Uterus (tissue), 4 donors: ENCODE measurements around the gene TFEB. TPM values are rescaled to one million over a fixed set of nuclear protein-coding genes. Genes with fewer than 3 reads are reported as not detected.

Experiments
- DNase-seq, 2 donors: peaks; one replicate each; pipeline ENCODE4 v3.0.0-alpha.2; 2019 to 2020
- H3K27ac ChIP-seq, 2 donors: fragments of 200-600 bp; sonication (generic); 1 replicate in 1 of 2; 2 replicates in 1 of 2; pipeline ENCODE4 v1.5.1; 2016 to 2018
- H3K27me3 ChIP-seq, 2 donors: fragments of 200-600 bp; sonication (generic); one replicate each; pipeline ENCODE4 v1.5.1; 2018 to 2019; ENCODE audit warnings: control low read depth in 1 of 2
- H3K36me3 ChIP-seq, 2 donors: fragments of 200-600 bp; sonication (generic); one replicate each; pipeline ENCODE4 v1.5.1; 2019; ENCODE audit warnings: control low read depth in 1 of 2
- H3K4me1 ChIP-seq, 2 donors: fragments of 200-600 bp; sonication (generic); one replicate each; pipeline ENCODE4 v1.5.1; 2018 to 2019; ENCODE audit warnings: control low read depth in 1 of 2
- H3K4me3 ChIP-seq, 2 donors: fragments of 200-600 bp; sonication (generic); 1 replicate in 1 of 2; 2 replicates in 1 of 2; pipeline ENCODE4 v1.5.1; 2018 to 2019; ENCODE audit warnings: mild to moderate bottlenecking in 1 of 2
- H3K9me3 ChIP-seq, 2 donors: fragments of 200-600 bp; sonication (generic); one replicate each; pipeline ENCODE4 v1.5.1; 2019; ENCODE audit warnings: control low read depth in 1 of 2
- CTCF ChIP-seq, 4 experiments: fragments of 200-600 bp in 2 of 4; fragments of 450-650 bp in 2 of 4; sonication (generic) in 2 of 4; IDR thresholded peaks; one replicate each; pipeline ENCODE4 v1.5.1; 2016 to 2019; ENCODE audit warnings: antibody characterized with exemption in 4 of 4, mild to moderate bottlenecking in 2 of 4, moderate library complexity in 1 of 4
- POLR2A ChIP-seq, 2 donors: fragments of 450-650 bp; IDR thresholded peaks; one replicate each; pipeline ENCODE4 v1.6.1; 2016; ENCODE audit warnings: antibody characterized with exemption in 2 of 2, mild to moderate bottlenecking in 1 of 2, moderate library complexity in 1 of 2
- intact Hi-C: fragments of 100-400 bp; cut with DNase I; formaldehyde crosslinking; loops from one replicate; pipeline ENCODE4 v1.15.1; 2023; ENCODE audit warnings: low total_unique reads
- total RNA-seq, 4 donors: library from RNA; depleted of rRNA in 3 of 4; stranded (reverse); fragments of >200 nt in 3 of 4; gene quantifications; one replicate each; pipeline versions ENCODE4 v1.1.0 to v1.2.4, GENCODE V29; 2014 to 2023
- donor health status: DM: yes; HTN: yes; CAD: no.

TFEB gene
- total RNA-seq, 4 donors from 2014 or later, result 8.8 to 31.7 (median 17.0) TPM

- Histone ChIP-seq H3K4me3 (no peak overlapping the region), H3K27ac (no peak overlapping the region), H3K9me3 (no peaks in the 10 kb centered on the region), H3K4me1 (no peaks in the 10 kb centered on the region), H3K27me3 (no peaks in the 10 kb centered on the region), H3K36me3 (no peaks in the 10 kb centered on the region)
- no peak for DNase-seq
- no peak for TF ChIP-seq CTCF (IDR thresholded peaks at IDR 0.05)
- no peak for TF ChIP-seq POLR2A (IDR thresholded peaks at IDR 0.05)
- intact Hi-C loops, result no loop called here
Observed at GRCh38 chr6:41740366-41741162, 5.2 kb upstream of the TFEB start.

GRCh38 chr6:41739041-41739440 lies 3.6 kb upstream of the TFEB start:
- no peak for DNase-seq
- no peaks in the 10 kb centered on the region for H3K27me3 ChIP-seq
- H3K4me1 ChIP-seq, result no peaks in the 10 kb centered on the region
- H3K9me3 ChIP-seq, result no peaks in the 10 kb centered on the region
- H3K36me3 ChIP-seq, result no peaks in the 10 kb centered on the region
- no peak overlapping the region for H3K4me3 ChIP-seq
- intact Hi-C loops, result no loop called here
- TF ChIP-seq POLR2A (IDR thresholded peaks at IDR 0.05) (no peak), CTCF (IDR thresholded peaks at IDR 0.05) (no peak)
- H3K27ac ChIP-seq, result no peak overlapping the region

DNA sequence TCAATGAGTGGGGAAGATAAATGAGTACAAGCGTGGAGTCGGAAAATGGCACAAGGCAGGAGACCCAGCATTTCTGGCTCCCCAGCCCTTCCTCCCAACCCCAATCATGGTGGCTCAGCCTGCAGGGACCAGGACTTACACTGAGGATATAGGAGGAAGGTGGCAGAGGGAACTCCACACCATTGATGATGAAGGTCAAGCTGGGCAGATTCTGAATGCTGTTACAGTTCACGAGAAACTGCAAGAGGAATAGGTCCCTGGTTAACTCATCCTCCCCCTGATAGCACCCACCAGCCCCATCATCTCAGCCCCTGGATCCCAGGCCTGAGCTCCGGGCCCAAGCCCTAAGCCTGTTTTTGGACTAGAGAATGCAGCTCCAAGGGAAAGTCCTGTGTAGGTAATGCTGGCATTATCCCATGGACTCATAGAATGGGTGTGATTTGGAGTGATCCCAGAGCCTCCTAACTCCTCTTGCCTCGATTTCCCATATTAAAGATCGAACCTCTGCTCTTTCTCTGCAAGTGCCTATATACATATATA lies 2.3 kb upstream of the TFEB start:
- H3K36me3 ChIP-seq, result no peaks in the 10 kb centered on the region
- no peak overlapping the region for H3K27ac ChIP-seq
- intact Hi-C loops, result no loop called here
- H3K9me3 ChIP-seq, result no peaks in the 10 kb centered on the region
- TF ChIP-seq CTCF (IDR thresholded peaks at IDR 0.05) (no peak), POLR2A (IDR thresholded peaks at IDR 0.05) (no peak)
- H3K4me3 ChIP-seq, result no peak overlapping the region
- DNase-seq, result no peak
- peaks cover 0 to 4% of the 10 kb centered on the region in 2 donors for H3K4me1 ChIP-seq
- no peaks in the 10 kb centered on the region for H3K27me3 ChIP-seq

GRCh38 chr6:41736800-41737555 lies 1.6 kb upstream of the TFEB start:
- intact Hi-C loops, result no loop called here
- no peak overlapping the region for H3K4me3 ChIP-seq
- H3K36me3 ChIP-seq, result no peaks in the 10 kb centered on the region
- H3K27me3 ChIP-seq, result no peaks in the 10 kb centered on the region
- H3K27ac ChIP-seq, result no peak overlapping the region
- H3K9me3 ChIP-seq, result no peaks in the 10 kb centered on the region
- peaks cover 0 to 4% of the 10 kb centered on the region in 2 donors for H3K4me1 ChIP-seq
- no peak for DNase-seq
- no peak for TF ChIP-seq POLR2A (IDR thresholded peaks at IDR 0.05)

- Histone ChIP-seq H3K36me3 (no peaks in the 10 kb centered on the region), H3K4me3 (peak overlapping the region in 1 of 2 donors; percentile 2), H3K9me3 (no peaks in the 10 kb centered on the region), H3K27ac (no peak overlapping the region), H3K4me1 (peaks cover 0 to 4% of the 10 kb centered on the region in 2 donors), H3K27me3 (no peaks in the 10 kb centered on the region)
- no peak for DNase-seq
- TF ChIP-seq CTCF (IDR thresholded peaks at IDR 0.05), result no peak
- no peak for TF ChIP-seq POLR2A (IDR thresholded peaks at IDR 0.05)
- intact Hi-C loops, result no loop called here
Observed at GRCh38 chr6:41736186-41736733, 852 bp upstream of the TFEB start.
